ENCODE measurements around the gene CD101.

GRCh38 chr1:116982319-116983004 is 19.1 kb upstream of the CD101 start:
- TF ChIP-seq CTCF (IDR thresholded peaks at IDR 0.05 in 8 of 11, conservative IDR thresholded peaks at IDR 0.05 in 3 of 11) (no peak), POLR2AphosphoS5 (IDR thresholded peaks at IDR 0.05) (no peak), POLR2A (IDR thresholded peaks at IDR 0.05) (no peak)

Measured in spleen (tissue), 7 donors.